Measurements from ENCODE around the gene ARVCF.

Gene ARVCF

DNA sequence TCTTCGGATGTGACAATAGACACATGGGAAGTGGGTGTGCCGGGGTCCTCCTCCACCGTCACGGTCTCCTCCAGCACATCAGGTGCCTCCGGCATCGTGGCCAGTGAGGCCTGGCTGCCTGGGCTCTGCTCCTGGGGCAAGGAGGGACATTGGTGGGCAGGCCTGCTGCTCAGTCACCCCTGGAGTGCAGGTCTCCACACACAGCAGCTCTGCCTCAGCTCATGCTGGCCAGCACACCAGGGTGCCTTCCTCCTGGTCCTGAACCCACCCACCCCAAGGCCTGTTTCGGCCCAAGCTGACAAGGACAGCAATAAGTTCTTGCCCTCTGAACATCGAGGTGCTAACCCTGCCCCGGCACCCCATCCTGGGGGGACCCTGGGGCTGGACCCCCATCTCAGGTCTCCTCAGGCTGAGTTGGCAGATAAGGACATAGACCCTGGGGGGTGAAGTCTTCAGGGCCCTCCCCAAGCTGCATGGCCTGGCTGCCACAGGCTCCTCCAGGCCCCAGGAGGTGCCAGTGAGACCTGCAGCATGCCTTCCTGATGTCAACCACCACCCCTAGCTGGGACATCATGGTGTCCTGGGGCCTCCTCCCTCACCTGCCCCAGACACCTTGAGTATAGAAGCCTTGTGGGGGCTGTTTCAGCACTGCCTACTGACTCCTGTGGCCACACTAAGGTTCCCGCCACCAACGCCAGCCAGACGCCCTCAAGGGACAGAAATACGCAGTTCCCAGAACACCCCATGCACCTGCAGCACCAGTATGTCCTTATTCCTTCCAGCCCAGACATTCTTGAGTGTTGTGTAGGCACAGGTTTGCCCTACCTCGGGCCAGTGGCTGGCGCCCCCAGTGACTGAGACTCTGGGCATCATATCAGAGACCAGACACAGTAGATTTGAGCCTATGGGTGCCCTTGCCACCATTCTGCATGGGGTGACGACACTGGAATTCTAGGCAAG is 34.4 kb downstream of the ARVCF start:
- Mint-ChIP-seq H3K4me3 (no peak overlapping the region), H3K27ac (no peak overlapping the region), H3K36me3 (ENCODE audit: low read depth) (no peaks in the 10 kb centered on the region), H3K27me3 (ENCODE audit: low read depth) (no peaks in the 10 kb centered on the region), H3K4me1 (peaks cover 9% of the 10 kb centered on the region), H3K9me3 (no peaks in the 10 kb centered on the region)
- TF ChIP-seq, protein P1, sequence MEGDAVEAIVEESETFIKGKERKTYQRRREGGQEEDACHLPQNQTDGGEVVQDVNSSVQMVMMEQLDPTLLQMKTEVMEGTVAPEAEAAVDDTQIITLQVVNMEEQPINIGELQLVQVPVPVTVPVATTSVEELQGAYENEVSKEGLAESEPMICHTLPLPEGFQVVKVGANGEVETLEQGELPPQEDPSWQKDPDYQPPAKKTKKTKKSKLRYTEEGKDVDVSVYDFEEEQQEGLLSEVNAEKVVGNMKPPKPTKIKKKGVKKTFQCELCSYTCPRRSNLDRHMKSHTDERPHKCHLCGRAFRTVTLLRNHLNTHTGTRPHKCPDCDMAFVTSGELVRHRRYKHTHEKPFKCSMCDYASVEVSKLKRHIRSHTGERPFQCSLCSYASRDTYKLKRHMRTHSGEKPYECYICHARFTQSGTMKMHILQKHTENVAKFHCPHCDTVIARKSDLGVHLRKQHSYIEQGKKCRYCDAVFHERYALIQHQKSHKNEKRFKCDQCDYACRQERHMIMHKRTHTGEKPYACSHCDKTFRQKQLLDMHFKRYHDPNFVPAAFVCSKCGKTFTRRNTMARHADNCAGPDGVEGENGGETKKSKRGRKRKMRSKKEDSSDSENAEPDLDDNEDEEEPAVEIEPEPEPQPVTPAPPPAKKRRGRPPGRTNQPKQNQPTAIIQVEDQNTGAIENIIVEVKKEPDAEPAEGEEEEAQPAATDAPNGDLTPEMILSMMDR (IDR thresholded peaks at IDR 0.05; ENCODE audit: unreplicated experiment in 3 of 3): no peak

DNA sequence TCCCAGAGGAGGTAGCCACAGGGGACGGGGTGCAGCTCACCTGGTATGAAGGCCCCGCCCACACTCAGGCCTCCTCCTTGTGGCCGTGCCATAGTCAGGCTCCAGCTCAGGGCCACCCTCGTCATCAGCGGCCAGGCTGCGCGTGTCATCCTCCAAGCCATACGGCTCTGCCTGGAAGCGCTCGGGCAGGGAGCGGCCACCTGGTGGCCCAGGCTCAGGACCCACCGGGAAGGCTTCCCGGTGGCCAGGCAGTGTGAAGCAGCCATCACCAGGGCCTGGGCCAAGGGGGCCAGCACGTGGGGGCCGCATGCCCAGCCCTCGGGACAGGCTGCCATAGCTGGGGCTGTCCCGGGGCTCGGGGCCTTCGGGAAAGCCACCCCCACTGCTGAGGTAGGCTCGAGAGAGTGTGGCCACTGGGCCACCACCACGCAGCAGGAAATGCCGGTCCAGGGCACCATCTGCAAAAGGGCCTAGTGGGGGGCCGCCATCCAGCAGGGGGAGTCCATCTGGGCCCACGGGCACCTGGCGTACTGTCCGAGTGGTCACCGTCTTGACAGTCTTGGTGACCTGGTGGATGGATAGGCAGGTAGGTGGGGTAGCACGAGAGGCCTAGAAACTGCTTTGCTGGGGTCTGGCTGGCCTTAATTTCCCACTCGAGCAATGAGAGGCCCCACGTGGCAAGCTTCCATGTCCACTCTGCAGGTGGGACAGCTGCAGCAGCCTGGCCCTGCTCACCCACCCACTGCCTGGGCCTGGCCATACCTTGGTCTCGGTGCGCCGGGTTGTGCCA is 35.3 kb downstream of the ARVCF start:
- H3K27ac Mint-ChIP-seq: no peak overlapping the region
- no peaks in the 10 kb centered on the region for H3K36me3 Mint-ChIP-seq (ENCODE audit: low read depth)
- TF ChIP-seq, protein P1 (IDR thresholded peaks at IDR 0.05; ENCODE audit: unreplicated experiment in 3 of 3): no peak
- peaks cover 8% of the 10 kb centered on the region for H3K4me1 Mint-ChIP-seq
- H3K9me3 Mint-ChIP-seq: no peaks in the 10 kb centered on the region
- no peak overlapping the region for H3K4me3 Mint-ChIP-seq
- H3K27me3 Mint-ChIP-seq (ENCODE audit: low read depth): no peaks in the 10 kb centered on the region

DNA sequence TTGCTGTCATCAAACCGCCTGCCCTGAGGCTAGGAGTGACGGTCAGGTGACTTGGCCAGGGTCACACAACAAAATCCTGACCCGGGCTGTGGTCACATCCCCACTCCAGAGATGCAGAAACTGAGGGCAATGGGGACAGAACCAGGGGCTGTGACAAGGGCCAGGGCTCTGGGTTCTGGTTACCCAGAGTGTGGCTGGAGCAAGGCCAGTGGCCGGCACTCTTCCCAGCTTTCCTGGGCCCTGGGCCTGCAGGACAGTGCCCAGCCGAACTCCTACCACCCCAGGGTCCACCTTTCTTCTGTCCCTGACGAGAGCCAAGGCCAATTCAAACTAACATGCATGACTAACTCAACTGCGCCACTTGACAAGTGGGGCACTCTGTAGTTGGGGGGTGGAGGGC is 35.9 kb downstream of the ARVCF start:
- H3K4me1 Mint-ChIP-seq: peaks cover 5% of the 10 kb centered on the region
- no peaks in the 10 kb centered on the region for H3K9me3 Mint-ChIP-seq
- TF ChIP-seq, protein P1 (IDR thresholded peaks at IDR 0.05; ENCODE audit: unreplicated experiment in 3 of 3): no peak
- H3K27ac Mint-ChIP-seq: no peak overlapping the region
- H3K36me3 Mint-ChIP-seq (ENCODE audit: low read depth): no peaks in the 10 kb centered on the region
- no peaks in the 10 kb centered on the region for H3K27me3 Mint-ChIP-seq (ENCODE audit: low read depth)
- H3K4me3 Mint-ChIP-seq: no peak overlapping the region

DNA sequence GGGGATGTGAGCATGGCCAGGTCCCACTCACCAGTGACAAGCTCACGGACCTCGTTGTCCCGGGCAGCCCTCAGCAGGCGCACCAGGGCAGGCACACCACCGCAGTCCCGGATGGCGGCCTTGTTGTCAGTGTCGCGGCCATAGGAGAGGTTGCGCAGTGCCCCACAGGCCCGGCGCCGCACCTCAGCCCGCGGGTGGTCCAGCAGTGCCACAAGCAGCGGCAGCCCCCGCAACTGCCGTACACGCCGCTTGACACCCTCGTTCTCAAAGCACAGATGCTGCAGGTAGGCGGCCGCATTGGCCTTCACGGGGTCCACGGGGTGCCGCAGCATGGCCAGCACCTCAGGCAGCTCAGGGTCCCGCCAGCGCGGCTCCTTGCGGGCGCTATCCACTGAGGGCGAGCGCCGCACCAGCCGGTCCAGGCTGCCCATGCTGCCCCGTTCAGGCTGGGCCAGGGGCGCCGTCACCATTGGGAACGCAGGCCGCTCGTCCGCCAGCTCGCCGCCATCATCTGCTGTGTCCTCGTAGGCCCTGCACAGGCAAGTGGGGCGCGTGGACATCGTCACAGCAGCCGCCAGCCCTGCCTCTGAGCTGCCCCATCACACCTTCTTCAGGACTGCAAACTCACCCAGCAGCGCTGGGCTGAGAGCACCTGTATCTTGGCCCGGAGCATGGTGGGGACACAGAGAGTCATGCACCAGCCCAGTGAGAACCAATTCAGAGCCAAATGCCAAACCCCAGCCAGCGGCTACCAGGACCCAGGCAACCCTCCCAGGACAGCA is 36.7 kb downstream of the ARVCF start:
- Mint-ChIP-seq H3K27ac (no peak overlapping the region), H3K4me3 (no peak overlapping the region), H3K9me3 (no peaks in the 10 kb centered on the region), H3K27me3 (ENCODE audit: low read depth) (no peaks in the 10 kb centered on the region), H3K4me1 (peaks cover 12% of the 10 kb centered on the region), H3K36me3 (ENCODE audit: low read depth) (no peaks in the 10 kb centered on the region)
- TF ChIP-seq, protein P1 (IDR thresholded peaks at IDR 0.05; ENCODE audit: unreplicated experiment in 3 of 3): no peak

DNA sequence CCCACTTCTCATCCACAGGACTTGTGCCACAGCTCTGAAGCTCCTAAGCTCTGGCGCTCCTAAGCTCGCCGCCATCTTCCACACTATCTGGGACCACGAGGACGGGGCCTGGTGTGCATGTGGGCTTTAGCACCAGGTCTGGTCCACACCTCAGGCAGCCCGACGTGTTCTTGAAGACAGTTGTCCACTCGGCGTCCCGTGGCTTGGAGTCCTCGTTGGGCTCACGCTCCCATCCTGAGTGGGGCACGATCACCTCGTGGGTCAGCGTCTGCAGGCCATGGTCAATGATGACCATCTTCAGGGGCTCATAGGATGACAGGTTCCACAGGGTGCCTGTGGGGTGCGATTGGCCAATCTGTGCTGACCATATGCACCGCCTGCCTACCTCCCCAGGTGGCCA is 37.9 kb downstream of the ARVCF start:
- Mint-ChIP-seq H3K4me1 (peaks cover 12% of the 10 kb centered on the region), H3K27ac (no peak overlapping the region), H3K9me3 (no peaks in the 10 kb centered on the region), H3K36me3 (ENCODE audit: low read depth) (no peaks in the 10 kb centered on the region), H3K4me3 (no peak overlapping the region), H3K27me3 (ENCODE audit: low read depth) (no peaks in the 10 kb centered on the region)
- TF ChIP-seq, protein P1 (IDR thresholded peaks at IDR 0.05; ENCODE audit: unreplicated experiment in 3 of 3): no peak

Measured in nephron (organoid).